HepG2 (cell line): ENCODE measurements around the gene VAC14. TPM values are rescaled to one million over a fixed set of nuclear protein-coding genes. Genes with fewer than 3 reads are reported as not detected.

Experiments
- FOSL1 ChIP-seq: sonication (generic); formaldehyde crosslinking; IDR thresholded peaks from 2 replicates; pipeline ENCODE4 v1.9.0; 2021; ENCODE audit warnings: missing genetic modification reagents, borderline replicate concordance
- FOXM1 ChIP-seq: sonication (generic); formaldehyde crosslinking; IDR thresholded peaks from 2 replicates; pipeline ENCODE4 v1.5.0; 2020; ENCODE audit warnings: missing genetic modification reagents
- HDAC1 ChIP-seq: sonication (generic); formaldehyde crosslinking; IDR thresholded peaks from 2 replicates; pipeline ENCODE4 v1.5.1; 2020; ENCODE audit warnings: mild to moderate bottlenecking, missing genetic modification reagents
- ISL2 ChIP-seq: sonication (generic); formaldehyde crosslinking; IDR thresholded peaks from 2 replicates; pipeline ENCODE4 v1.5.0; 2020; ENCODE audit warnings: missing genetic modification reagents
- NFRKB ChIP-seq: fragments of 450-650 bp; IDR thresholded peaks from 2 replicates; pipeline ENCODE4 v1.6.1; 2017
- PITX1 ChIP-seq: sonication (generic); formaldehyde crosslinking; IDR thresholded peaks from 2 replicates; pipeline ENCODE4 v1.5.1; 2020; ENCODE audit warnings: mild to moderate bottlenecking, missing genetic modification reagents
- RNF219 ChIP-seq: sonication (generic); formaldehyde crosslinking; IDR thresholded peaks from 2 replicates; pipeline ENCODE4 v1.5.0; 2020; ENCODE audit warnings: mild to moderate bottlenecking, missing genetic modification reagents
- TIGD3 ChIP-seq: sonication (generic); formaldehyde crosslinking; IDR thresholded peaks from 2 replicates; pipeline ENCODE4 v1.5.1; 2020; ENCODE audit warnings: mild to moderate bottlenecking, missing genetic modification reagents, borderline replicate concordance
- ZNF839 ChIP-seq: sonication (generic); formaldehyde crosslinking; IDR thresholded peaks from 2 replicates; pipeline ENCODE4 v1.4.0; 2020; ENCODE audit warnings: missing genetic modification reagents, mild to moderate bottlenecking, borderline replicate concordance
- polyA plus RNA-seq, 8 experiments: library from polyadenylated mRNA; depleted of rRNA in 3 of 8; stranded (reverse) in 7 of 8; unstranded in 1 of 8; fragments of >200 nt; fragmentation: Illumina TruSeq in 4 of 8; extraction: Trizol in 4 of 8; gene quantifications; 2 replicates each; pipeline versions ENCODE4 v1.2.1 to v1.2.3, GENCODE V29; 2011 to 2016; ENCODE audit warnings: low read depth in 4 of 8, missing spikeins in 1 of 8, mixed read lengths in 1 of 8; ENCODE audit not compliant: insufficient read depth in 1 of 8
- total RNA-seq, 5 experiments: library from RNA; depleted of rRNA; stranded (reverse); fragments of >200 nt; fragmentation: Illumina TruSeq; extraction: Trizol; gene quantifications; 2 replicates each; pipeline ENCODE4 v1.2.3, GENCODE V29; 2016; ENCODE audit warnings: low read depth in 1 of 5
- TF ChIP-seq, protein P1 (sequence below), 2 experiments: fragments of 450-650 bp in 1 of 2; sonication (generic) in 1 of 2; formaldehyde crosslinking; IDR thresholded peaks; 2 replicates each; pipeline versions ENCODE4 v1.5.0 to v1.8.0; 2020 to 2022; ENCODE audit warnings: mild to moderate bottlenecking in 1 of 2, missing genetic modification reagents in 1 of 2
- TF ChIP-seq, protein P2 (sequence below): sonication (generic); formaldehyde crosslinking; IDR thresholded peaks from 2 replicates; pipeline ENCODE4 v1.9.0; 2022; ENCODE audit warnings: missing genetic modification reagents, mild to moderate bottlenecking, borderline replicate concordance
- TF ChIP-seq, protein P3 (sequence below): sonication (generic); formaldehyde crosslinking; IDR thresholded peaks from 2 replicates; pipeline ENCODE4 v1.8.0; 2022; ENCODE audit warnings: missing genetic modification reagents, mild to moderate bottlenecking, borderline replicate concordance
- TF ChIP-seq, protein P4 (sequence below): sonication (generic); formaldehyde crosslinking; IDR thresholded peaks from 2 replicates; pipeline ENCODE4 v1.5.0; 2020; ENCODE audit warnings: mild to moderate bottlenecking, missing genetic modification reagents, borderline replicate concordance

VAC14 gene
- total and polyA plus RNA-seq, 2 of the 13 experiments (the other 11 are each of a cell fraction or from before 2014, with no cell fraction given) = 23.5 to 24.6 TPM

GRCh38 chr16:70686376-70687101 is 114.4 kb downstream of the VAC14 start (continued):
- TF ChIP-seq, protein P1, sequence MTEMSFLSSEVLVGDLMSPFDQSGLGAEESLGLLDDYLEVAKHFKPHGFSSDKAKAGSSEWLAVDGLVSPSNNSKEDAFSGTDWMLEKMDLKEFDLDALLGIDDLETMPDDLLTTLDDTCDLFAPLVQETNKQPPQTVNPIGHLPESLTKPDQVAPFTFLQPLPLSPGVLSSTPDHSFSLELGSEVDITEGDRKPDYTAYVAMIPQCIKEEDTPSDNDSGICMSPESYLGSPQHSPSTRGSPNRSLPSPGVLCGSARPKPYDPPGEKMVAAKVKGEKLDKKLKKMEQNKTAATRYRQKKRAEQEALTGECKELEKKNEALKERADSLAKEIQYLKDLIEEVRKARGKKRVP (CRISPR knock-in tag; IDR thresholded peaks at IDR 0.05) = no peak
- TF ChIP-seq, protein P2, sequence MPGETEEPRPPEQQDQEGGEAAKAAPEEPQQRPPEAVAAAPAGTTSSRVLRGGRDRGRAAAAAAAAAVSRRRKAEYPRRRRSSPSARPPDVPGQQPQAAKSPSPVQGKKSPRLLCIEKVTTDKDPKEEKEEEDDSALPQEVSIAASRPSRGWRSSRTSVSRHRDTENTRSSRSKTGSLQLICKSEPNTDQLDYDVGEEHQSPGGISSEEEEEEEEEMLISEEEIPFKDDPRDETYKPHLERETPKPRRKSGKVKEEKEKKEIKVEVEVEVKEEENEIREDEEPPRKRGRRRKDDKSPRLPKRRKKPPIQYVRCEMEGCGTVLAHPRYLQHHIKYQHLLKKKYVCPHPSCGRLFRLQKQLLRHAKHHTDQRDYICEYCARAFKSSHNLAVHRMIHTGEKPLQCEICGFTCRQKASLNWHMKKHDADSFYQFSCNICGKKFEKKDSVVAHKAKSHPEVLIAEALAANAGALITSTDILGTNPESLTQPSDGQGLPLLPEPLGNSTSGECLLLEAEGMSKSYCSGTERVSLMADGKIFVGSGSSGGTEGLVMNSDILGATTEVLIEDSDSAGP (CRISPR knock-in tag) = 0 out of 2 replicates have a peak, but pooled peaks have one; percentile 12
- TF ChIP-seq PITX1 (CRISPR knock-in tag) (no peak), ISL2 (CRISPR knock-in tag) (peak; percentile 5; the same call in 1 of the 2 replicates), ZNF839 (CRISPR knock-in tag) (peak; percentile 75; the same call in 1 of the 2 replicates), TIGD3 (CRISPR knock-in tag) (peak; percentile 24; the same call in 1 of the 2 replicates), HDAC1 (CRISPR knock-in tag) (peak; percentile 10; the same call in 1 of the 2 replicates), FOXM1 (CRISPR knock-in tag) (no peak), RNF219 (no peak), FOSL1 (no peak), NFRKB (no peak)
- TF ChIP-seq, protein P3, sequence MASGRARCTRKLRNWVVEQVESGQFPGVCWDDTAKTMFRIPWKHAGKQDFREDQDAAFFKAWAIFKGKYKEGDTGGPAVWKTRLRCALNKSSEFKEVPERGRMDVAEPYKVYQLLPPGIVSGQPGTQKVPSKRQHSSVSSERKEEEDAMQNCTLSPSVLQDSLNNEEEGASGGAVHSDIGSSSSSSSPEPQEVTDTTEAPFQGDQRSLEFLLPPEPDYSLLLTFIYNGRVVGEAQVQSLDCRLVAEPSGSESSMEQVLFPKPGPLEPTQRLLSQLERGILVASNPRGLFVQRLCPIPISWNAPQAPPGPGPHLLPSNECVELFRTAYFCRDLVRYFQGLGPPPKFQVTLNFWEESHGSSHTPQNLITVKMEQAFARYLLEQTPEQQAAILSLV (CRISPR knock-in tag) = peak; percentile 76; the same call in 1 of the 2 replicates
- TF ChIP-seq, protein P4, sequence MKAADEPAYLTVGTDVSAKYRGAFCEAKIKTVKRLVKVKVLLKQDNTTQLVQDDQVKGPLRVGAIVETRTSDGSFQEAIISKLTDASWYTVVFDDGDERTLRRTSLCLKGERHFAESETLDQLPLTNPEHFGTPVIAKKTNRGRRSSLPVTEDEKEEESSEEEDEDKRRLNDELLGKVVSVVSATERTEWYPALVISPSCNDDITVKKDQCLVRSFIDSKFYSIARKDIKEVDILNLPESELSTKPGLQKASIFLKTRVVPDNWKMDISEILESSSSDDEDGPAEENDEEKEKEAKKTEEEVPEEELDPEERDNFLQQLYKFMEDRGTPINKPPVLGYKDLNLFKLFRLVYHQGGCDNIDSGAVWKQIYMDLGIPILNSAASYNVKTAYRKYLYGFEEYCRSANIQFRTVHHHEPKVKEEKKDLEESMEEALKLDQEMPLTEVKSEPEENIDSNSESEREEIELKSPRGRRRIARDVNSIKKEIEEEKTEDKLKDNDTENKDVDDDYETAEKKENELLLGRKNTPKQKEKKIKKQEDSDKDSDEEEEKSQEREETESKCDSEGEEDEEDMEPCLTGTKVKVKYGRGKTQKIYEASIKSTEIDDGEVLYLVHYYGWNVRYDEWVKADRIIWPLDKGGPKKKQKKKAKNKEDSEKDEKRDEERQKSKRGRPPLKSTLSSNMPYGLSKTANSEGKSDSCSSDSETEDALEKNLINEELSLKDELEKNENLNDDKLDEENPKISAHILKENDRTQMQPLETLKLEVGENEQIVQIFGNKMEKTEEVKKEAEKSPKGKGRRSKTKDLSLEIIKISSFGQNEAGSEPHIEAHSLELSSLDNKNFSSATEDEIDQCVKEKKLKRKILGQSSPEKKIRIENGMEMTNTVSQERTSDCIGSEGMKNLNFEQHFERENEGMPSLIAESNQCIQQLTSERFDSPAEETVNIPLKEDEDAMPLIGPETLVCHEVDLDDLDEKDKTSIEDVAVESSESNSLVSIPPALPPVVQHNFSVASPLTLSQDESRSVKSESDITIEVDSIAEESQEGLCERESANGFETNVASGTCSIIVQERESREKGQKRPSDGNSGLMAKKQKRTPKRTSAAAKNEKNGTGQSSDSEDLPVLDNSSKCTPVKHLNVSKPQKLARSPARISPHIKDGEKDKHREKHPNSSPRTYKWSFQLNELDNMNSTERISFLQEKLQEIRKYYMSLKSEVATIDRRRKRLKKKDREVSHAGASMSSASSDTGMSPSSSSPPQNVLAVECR (CRISPR knock-in tag) = no peak
